ENCODE measurements around the gene COL8A2. TPM values are rescaled to one million over a fixed set of nuclear protein-coding genes. Genes with fewer than 3 reads are reported as not detected.

Gene COL8A2
- total and polyA plus RNA-seq, 3 experiments from 2014 or later = 0.07 to 0.18 TPM; not detected in 1

DNA sequence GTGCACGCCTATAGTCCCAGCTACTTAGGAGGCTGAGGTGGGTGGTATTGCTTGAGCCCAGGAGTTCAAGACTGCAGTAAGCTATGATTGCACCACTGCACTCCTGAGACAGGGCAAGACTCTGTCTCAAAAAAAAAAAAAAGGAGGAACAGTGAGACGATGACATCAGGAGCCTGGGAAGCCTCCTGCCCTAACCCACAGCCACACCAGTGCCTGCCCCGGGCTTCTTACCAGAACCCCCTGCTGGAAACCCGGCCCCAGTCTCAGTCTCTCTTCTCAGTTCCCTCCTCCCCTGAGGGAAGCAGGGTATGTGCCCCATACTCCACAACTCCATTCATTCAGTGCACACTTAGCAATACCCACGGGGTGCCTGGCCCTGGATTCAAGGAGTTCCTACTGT, 9.1 kb downstream of the COL8A2 start:
- ChIA-PET CTCF (interaction anchor here (1.5 kb wide), 1 partner anchor 19 kb away, joined by 4 read pairs; no protein-coding TSS in a partner anchor), POLR2A (no interaction called here)
- Mint-ChIP-seq H3K4me3 (no peak overlapping the region), H3K9me3 (no peaks in the 10 kb centered on the region), H3K4me1 (peaks cover 3 to 11% (median 6%) of the 10 kb centered on the region in 3 donors), H3K27me3 (peaks cover 0 to 4% of the 10 kb centered on the region in 2 donors), H3K27ac (no peak overlapping the region), H3K36me3 (peaks cover 0 to 1% (median 0%) of the 10 kb centered on the region in 3 donors)
- no peak for DNase-seq
- Histone ChIP-seq H3K4me1 (ENCODE audit: insufficient read depth, low read length) (no peaks in the 10 kb centered on the region), H3K9me3 (ENCODE audit: low read length) (no peaks in the 10 kb centered on the region), H3K27ac (ENCODE audit: low read depth, low read length) (no peak overlapping the region), H3K27me3 (ENCODE audit: insufficient read depth, low read length, poor library complexity, severe bottlenecking) (no peaks in the 10 kb centered on the region), H3K4me3 (ENCODE audit: low read length) (no peak overlapping the region), H3K36me3 (ENCODE audit: insufficient read depth, low read length) (no peaks in the 10 kb centered on the region)

DNA sequence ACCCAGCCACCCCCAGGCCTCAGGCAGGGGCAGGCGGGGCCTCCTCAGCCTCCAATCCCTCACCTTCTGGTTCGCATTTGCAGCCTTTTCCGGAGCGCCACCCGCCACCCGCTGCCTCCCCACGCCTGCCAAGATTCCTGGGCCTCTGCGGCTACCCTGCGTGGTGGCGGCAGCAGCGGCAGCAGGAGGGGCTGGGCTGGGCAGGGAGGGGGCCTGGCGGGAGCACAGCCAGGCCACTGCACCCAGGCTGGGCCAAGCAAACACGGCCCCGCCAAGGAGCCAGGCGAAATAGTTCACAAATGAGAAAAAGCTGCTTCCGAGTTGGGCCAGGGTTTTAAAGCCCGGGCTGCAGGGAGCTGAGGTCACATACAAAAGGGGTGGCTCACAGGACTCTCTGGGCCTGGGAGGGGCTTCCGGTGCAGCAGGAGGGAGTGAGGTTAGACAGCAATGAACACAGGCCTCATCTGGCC, 9.8 kb downstream of the COL8A2 start:
- H3K4me1 Mint-ChIP-seq = peaks cover 5 to 14% (median 6%) of the 10 kb centered on the region in 3 donors
- H3K36me3 Mint-ChIP-seq = peaks cover 0 to 1% (median 0%) of the 10 kb centered on the region in 3 donors
- CTCF ChIA-PET = no interaction called here
- H3K27ac Mint-ChIP-seq = no peak overlapping the region
- POLR2A ChIA-PET = no interaction called here
- no peaks in the 10 kb centered on the region for H3K4me1 ChIP-seq (ENCODE audit: insufficient read depth, low read length)
- no peak overlapping the region for H3K4me3 Mint-ChIP-seq
- H3K27ac ChIP-seq (ENCODE audit: low read depth, low read length) = no peak overlapping the region
- H3K9me3 Mint-ChIP-seq = no peaks in the 10 kb centered on the region
- no peak for DNase-seq
- H3K4me3 ChIP-seq (ENCODE audit: low read length) = no peak overlapping the region
- H3K27me3 ChIP-seq (ENCODE audit: insufficient read depth, low read length, poor library complexity, severe bottlenecking) = no peaks in the 10 kb centered on the region
- H3K9me3 ChIP-seq (ENCODE audit: low read length) = no peaks in the 10 kb centered on the region
- peaks cover 0 to 4% of the 10 kb centered on the region in 2 donors for H3K27me3 Mint-ChIP-seq
- no peaks in the 10 kb centered on the region for H3K36me3 ChIP-seq (ENCODE audit: insufficient read depth, low read length)

DNA sequence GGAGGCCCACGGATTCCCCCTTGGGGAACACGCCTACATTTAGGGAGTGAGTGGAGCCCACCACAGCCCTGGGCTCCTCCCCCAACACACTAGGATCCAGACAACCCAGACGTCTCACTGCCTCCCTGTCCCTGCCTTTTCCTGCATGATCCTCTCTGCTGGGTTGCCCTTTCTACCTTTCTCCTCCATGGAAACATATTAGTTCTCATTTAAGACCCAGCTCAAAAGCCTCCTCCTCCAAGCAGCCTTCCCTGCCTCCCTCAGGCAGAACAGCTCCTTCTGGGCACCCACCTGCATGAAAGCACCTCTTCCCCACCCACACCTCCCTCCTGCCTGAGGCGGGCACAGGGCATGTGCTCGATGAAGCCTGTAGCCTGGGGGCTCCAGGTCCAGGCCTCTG, 10.7 kb downstream of the COL8A2 start:
- H3K27me3 Mint-ChIP-seq = no peaks in the 10 kb centered on the region
- Histone ChIP-seq H3K9me3 (ENCODE audit: low read length) (no peaks in the 10 kb centered on the region), H3K4me1 (ENCODE audit: insufficient read depth, low read length) (peaks cover 2% of the 10 kb centered on the region), H3K27me3 (ENCODE audit: insufficient read depth, low read length, poor library complexity, severe bottlenecking) (no peaks in the 10 kb centered on the region), H3K27ac (ENCODE audit: low read depth, low read length) (no peak overlapping the region), H3K4me3 (ENCODE audit: low read length) (no peak overlapping the region), H3K36me3 (ENCODE audit: insufficient read depth, low read length) (no peaks in the 10 kb centered on the region)
- no peak overlapping the region for H3K4me3 Mint-ChIP-seq
- H3K36me3 Mint-ChIP-seq = peaks cover 0 to 1% (median 0%) of the 10 kb centered on the region in 3 donors
- ChIA-PET CTCF (no interaction called here), POLR2A (no interaction called here)
- DNase-seq = no peak
- peaks cover 6 to 18% (median 7%) of the 10 kb centered on the region in 3 donors for H3K4me1 Mint-ChIP-seq
- no peaks in the 10 kb centered on the region for H3K9me3 Mint-ChIP-seq
- H3K27ac Mint-ChIP-seq = peak overlapping the region in 1 of 8 donors; percentile 91

DNA sequence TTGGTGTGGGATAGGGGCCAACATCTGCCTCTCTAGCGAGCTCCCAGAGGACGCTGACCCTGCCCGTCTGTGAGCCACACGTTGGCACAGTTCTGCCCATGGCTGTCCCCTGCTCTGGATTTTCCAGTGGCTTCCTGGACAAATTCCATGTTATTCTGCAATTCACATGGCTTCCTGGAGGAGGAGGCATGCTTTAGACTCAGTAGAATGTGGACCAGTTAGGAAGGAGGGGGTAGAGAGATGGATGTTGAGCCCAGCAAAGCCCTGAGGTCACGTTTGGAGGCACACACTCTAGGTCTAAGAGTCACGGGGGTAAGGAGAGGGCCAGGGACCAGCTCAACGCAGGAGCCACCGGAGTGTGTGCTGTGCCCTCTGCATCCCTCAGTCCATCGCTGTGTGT, 12.2 kb downstream of the COL8A2 start:
- ChIA-PET CTCF (interaction anchor here (1.1 kb wide), 1 partner anchor 13 kb away, joined by 4 read pairs; no protein-coding TSS in a partner anchor), POLR2A (no interaction called here)
- H3K36me3 Mint-ChIP-seq = peaks cover 0 to 1% (median 0%) of the 10 kb centered on the region in 3 donors
- DNase-seq = no peak
- no peak overlapping the region for H3K4me3 ChIP-seq (ENCODE audit: low read length)
- peaks cover 12% of the 10 kb centered on the region for H3K4me1 ChIP-seq (ENCODE audit: insufficient read depth, low read length)
- no peak overlapping the region for H3K4me3 Mint-ChIP-seq
- H3K27me3 Mint-ChIP-seq = no peaks in the 10 kb centered on the region
- no peak overlapping the region for H3K27ac ChIP-seq (ENCODE audit: low read depth, low read length)
- H3K9me3 ChIP-seq (ENCODE audit: low read length) = no peaks in the 10 kb centered on the region
- H3K4me1 Mint-ChIP-seq = peaks cover 16 to 34% (median 19%) of the 10 kb centered on the region in 3 donors
- no peaks in the 10 kb centered on the region for H3K9me3 Mint-ChIP-seq
- no peaks in the 10 kb centered on the region for H3K27me3 ChIP-seq (ENCODE audit: insufficient read depth, low read length, poor library complexity, severe bottlenecking)
- no peak overlapping the region for H3K27ac Mint-ChIP-seq
- H3K36me3 ChIP-seq (ENCODE audit: insufficient read depth, low read length) = no peaks in the 10 kb centered on the region

DNA sequence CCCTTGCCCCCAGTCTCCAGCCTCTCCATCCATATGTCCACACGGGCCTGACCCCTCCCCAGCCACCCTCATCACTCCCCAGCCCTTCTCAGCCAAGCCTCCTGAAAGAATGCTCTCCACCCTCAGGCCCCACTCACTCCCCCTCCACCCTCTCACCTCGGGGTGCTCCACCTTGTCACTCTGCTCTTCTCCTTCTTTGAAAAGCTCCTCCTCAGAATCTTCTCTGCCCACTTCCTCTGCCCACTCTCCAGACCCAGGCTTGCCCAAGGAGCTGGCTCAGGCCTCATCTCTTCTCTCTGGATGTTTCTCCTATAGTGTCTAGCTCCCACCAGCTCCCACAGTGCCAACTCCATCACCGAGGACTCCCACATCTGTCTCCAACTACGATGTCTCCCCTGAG, 13.9 kb downstream of the COL8A2 start:
- no peak for DNase-seq
- POLR2A ChIA-PET = no interaction called here
- Mint-ChIP-seq H3K9me3 (no peaks in the 10 kb centered on the region), H3K27ac (peak overlapping the region in 4 of 8 donors; percentile 20 to 58 (median 46)), H3K36me3 (peaks cover 0 to 1% (median 0%) of the 10 kb centered on the region in 3 donors), H3K4me1 (peaks cover 16 to 35% (median 19%) of the 10 kb centered on the region in 3 donors), H3K4me3 (no peak overlapping the region), H3K27me3 (no peaks in the 10 kb centered on the region)
- no peaks in the 10 kb centered on the region for H3K36me3 ChIP-seq (ENCODE audit: insufficient read depth, low read length)
- CTCF ChIA-PET = interaction anchor here (1.2 to 2.4 kb wide), 2 partner anchors 11 to 24 kb away, joined by 3 to 9 read pairs; no protein-coding TSS in a partner anchor
- no peak overlapping the region for H3K27ac ChIP-seq (ENCODE audit: low read depth, low read length)
- no peaks in the 10 kb centered on the region for H3K27me3 ChIP-seq (ENCODE audit: insufficient read depth, low read length, poor library complexity, severe bottlenecking)
- H3K4me1 ChIP-seq (ENCODE audit: insufficient read depth, low read length) = peaks cover 12% of the 10 kb centered on the region
- no peaks in the 10 kb centered on the region for H3K9me3 ChIP-seq (ENCODE audit: low read length)
- H3K4me3 ChIP-seq (ENCODE audit: low read length) = no peak overlapping the region

DNA sequence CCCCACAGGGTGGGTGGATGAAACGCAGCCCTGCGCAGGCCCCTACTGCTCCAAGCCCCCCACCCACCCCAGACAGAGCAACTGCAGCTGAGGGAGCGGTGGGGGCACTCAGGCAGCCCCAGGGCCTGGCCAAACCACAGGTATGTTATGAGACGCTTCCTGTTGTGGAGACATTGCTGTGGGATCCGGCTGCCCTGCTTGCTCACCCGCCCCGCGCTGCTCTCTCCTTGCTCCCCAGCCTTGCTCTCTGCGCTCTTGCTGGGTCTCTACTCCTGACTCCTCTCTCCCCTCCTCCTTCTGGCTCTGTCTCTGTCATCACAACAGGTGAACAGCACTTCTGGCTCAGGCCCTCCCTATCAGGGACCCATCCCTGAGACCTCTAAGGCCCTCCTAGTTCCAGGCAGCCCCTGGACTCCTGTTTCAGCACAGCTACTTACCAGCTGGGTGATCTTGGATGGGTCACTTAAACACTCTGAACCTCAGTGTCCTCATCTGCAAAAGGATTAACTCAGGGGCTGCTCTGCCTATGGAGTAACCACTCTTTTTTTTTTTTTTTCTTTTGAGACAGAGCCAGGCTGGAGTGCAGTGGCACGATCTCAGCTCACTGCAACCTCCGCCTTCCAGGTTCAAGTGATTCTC, 15.9 kb downstream of the COL8A2 start:
- Histone ChIP-seq H3K9me3 (ENCODE audit: low read length) (no peaks in the 10 kb centered on the region), H3K4me3 (ENCODE audit: low read length) (no peak overlapping the region), H3K4me1 (ENCODE audit: insufficient read depth, low read length) (peaks cover 12% of the 10 kb centered on the region), H3K27me3 (ENCODE audit: insufficient read depth, low read length, poor library complexity, severe bottlenecking) (no peaks in the 10 kb centered on the region), H3K36me3 (ENCODE audit: insufficient read depth, low read length) (no peaks in the 10 kb centered on the region), H3K27ac (ENCODE audit: low read depth, low read length) (no peak overlapping the region)
- H3K36me3 Mint-ChIP-seq = peaks cover 0 to 1% (median 0%) of the 10 kb centered on the region in 3 donors
- POLR2A ChIA-PET = interaction anchor here (1.0 kb wide), 1 partner anchor 26 kb away, joined by 6 read pairs; no protein-coding TSS in a partner anchor
- peaks cover 16 to 35% (median 19%) of the 10 kb centered on the region in 3 donors for H3K4me1 Mint-ChIP-seq
- CTCF ChIA-PET = interaction anchor here (0.7 to 2.4 kb wide), 3 partner anchors 26 to 115 kb away, joined by 3 to 9 read pairs (median 4); partner anchors contain the start of genes THRAP3 and TRAPPC3
- peak overlapping the region in 6 of 8 donors; percentile 59 to 87 (median 80) for H3K27ac Mint-ChIP-seq
- peaks cover 0 to 2% of the 10 kb centered on the region in 2 donors for H3K27me3 Mint-ChIP-seq
- peak in 4 of 5 donors; percentile 10 to 72 (median 55) for DNase-seq
- H3K9me3 Mint-ChIP-seq = no peaks in the 10 kb centered on the region
- H3K4me3 Mint-ChIP-seq = peak overlapping the region in 6 of 7 donors; percentile 4 to 65 (median 27)

DNA sequence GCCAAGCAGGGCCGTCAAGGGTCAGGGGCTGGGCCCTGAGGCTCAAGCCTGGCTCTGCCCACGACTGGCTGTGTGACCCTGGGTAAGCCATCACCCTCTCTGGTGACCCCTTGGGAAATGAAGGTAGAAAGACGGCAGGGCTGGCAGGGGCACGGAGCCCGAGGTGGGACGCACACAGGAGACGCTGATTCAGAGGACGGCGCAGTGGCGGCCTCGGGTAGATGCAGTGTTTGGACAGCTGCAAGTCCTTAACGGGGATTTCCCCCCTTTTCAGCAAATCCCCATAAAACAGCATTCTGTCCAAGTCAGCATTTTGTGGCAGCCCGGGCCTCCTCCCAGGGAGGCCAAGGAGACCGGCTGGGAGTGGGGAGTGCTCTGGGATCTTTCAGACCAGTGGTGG, 16.7 kb downstream of the COL8A2 start:
- H3K36me3 ChIP-seq (ENCODE audit: insufficient read depth, low read length) = no peaks in the 10 kb centered on the region
- H3K27ac ChIP-seq (ENCODE audit: low read depth, low read length) = no peak overlapping the region
- ChIA-PET POLR2A (no interaction called here), CTCF (no interaction called here)
- H3K4me1 ChIP-seq (ENCODE audit: insufficient read depth, low read length) = peaks cover 12% of the 10 kb centered on the region
- DNase-seq = no peak
- H3K9me3 Mint-ChIP-seq = no peaks in the 10 kb centered on the region
- H3K4me3 Mint-ChIP-seq = no peak overlapping the region
- H3K27me3 ChIP-seq (ENCODE audit: insufficient read depth, low read length, poor library complexity, severe bottlenecking) = no peaks in the 10 kb centered on the region
- peaks cover 16 to 35% (median 19%) of the 10 kb centered on the region in 3 donors for H3K4me1 Mint-ChIP-seq
- peak overlapping the region in 7 of 8 donors; percentile 17 to 70 (median 66) for H3K27ac Mint-ChIP-seq
- H3K36me3 Mint-ChIP-seq = peaks cover 0 to 1% (median 0%) of the 10 kb centered on the region in 3 donors
- H3K9me3 ChIP-seq (ENCODE audit: low read length) = no peaks in the 10 kb centered on the region
- H3K27me3 Mint-ChIP-seq = peaks cover 0 to 2% of the 10 kb centered on the region in 2 donors
- H3K4me3 ChIP-seq (ENCODE audit: low read length) = no peak overlapping the region

DNA sequence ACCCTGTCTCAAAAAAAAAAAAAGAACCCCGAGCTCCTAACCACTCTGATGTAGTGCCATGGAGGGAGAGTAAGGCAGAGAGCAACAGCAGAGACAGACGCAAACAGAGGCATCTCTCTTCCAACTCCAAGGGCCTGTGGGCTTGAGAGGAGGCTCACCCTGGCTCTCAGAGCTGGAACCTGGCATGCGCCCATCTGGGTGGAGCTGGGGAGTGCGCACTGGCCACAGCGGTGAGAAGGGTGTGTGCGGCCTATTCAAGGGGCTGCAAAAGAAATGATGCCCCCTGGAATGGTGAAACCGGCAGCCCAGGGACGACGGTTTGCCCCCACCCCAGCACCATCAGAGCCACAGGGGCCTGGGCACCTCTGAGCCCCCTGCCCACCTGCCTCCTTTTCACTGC, 17.6 kb downstream of the COL8A2 start:
- CTCF ChIA-PET = interaction anchor here (0.5 to 2.8 kb wide), 4 partner anchors 11 to 109 kb away, joined by 3 to 12 read pairs (median 3); no protein-coding TSS in a partner anchor
- H3K4me3 ChIP-seq (ENCODE audit: low read length) = no peak overlapping the region
- Mint-ChIP-seq H3K36me3 (peaks cover 0 to 1% (median 0%) of the 10 kb centered on the region in 3 donors), H3K9me3 (no peaks in the 10 kb centered on the region), H3K27ac (no peak overlapping the region), H3K27me3 (peaks cover 0 to 2% of the 10 kb centered on the region in 2 donors), H3K4me1 (peaks cover 16 to 34% (median 19%) of the 10 kb centered on the region in 3 donors), H3K4me3 (no peak overlapping the region)
- H3K36me3 ChIP-seq (ENCODE audit: insufficient read depth, low read length) = no peaks in the 10 kb centered on the region
- H3K9me3 ChIP-seq (ENCODE audit: low read length) = no peaks in the 10 kb centered on the region
- no peaks in the 10 kb centered on the region for H3K27me3 ChIP-seq (ENCODE audit: insufficient read depth, low read length, poor library complexity, severe bottlenecking)
- POLR2A ChIA-PET = no interaction called here
- peaks cover 12% of the 10 kb centered on the region for H3K4me1 ChIP-seq (ENCODE audit: insufficient read depth, low read length)
- no peak for DNase-seq
- no peak overlapping the region for H3K27ac ChIP-seq (ENCODE audit: low read depth, low read length)
